ENCODE measurements around the gene ENTPD2. TPM values are rescaled to one million over a fixed set of nuclear protein-coding genes. Genes with fewer than 3 reads are reported as not detected.

Gene ENTPD2
- total RNA-seq, 2 donors from 2014 or later: 0.27 TPM; not detected in 1

DNA sequence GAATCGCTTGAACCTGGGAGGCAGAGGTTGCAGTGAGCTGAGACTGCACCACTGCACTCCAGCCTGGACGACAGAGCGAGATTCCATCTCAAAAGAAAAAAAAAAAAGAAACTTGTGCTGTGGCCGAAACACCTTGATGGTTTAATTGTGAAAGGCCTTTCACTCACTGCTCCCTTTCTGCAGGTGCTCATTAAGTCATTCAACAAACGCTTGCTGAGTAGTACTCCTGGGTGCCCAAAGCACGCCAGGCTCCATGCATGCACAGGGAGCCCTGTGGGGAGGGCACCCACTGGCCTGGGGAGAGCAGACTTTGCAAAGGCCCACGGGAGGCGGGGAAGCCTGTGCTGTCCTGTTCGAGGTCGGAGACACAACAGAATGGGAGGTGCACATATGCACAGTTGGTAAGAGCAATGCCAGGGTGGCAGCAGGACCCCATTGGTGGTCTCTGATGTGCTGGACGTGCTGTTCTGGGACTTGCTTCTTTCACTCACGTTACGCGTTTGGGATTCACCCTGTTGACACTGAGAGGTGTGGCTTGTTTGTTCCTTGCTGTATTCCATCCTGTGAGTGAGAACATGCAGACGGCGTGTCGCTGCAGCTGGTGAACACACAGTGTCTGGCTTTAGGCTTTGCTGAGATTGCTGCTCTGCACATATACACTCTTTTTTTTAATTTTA is 3.0 kb upstream of the ENTPD2 start:
- no peak for DNase-seq (ENCODE audit: low spot score in 2 of 2)
- Mint-ChIP-seq H3K9me3 (no peaks in the 10 kb centered on the region), H3K27ac (no peak overlapping the region), H3K36me3 (no peaks in the 10 kb centered on the region)
- no peak for ATAC-seq

DNA sequence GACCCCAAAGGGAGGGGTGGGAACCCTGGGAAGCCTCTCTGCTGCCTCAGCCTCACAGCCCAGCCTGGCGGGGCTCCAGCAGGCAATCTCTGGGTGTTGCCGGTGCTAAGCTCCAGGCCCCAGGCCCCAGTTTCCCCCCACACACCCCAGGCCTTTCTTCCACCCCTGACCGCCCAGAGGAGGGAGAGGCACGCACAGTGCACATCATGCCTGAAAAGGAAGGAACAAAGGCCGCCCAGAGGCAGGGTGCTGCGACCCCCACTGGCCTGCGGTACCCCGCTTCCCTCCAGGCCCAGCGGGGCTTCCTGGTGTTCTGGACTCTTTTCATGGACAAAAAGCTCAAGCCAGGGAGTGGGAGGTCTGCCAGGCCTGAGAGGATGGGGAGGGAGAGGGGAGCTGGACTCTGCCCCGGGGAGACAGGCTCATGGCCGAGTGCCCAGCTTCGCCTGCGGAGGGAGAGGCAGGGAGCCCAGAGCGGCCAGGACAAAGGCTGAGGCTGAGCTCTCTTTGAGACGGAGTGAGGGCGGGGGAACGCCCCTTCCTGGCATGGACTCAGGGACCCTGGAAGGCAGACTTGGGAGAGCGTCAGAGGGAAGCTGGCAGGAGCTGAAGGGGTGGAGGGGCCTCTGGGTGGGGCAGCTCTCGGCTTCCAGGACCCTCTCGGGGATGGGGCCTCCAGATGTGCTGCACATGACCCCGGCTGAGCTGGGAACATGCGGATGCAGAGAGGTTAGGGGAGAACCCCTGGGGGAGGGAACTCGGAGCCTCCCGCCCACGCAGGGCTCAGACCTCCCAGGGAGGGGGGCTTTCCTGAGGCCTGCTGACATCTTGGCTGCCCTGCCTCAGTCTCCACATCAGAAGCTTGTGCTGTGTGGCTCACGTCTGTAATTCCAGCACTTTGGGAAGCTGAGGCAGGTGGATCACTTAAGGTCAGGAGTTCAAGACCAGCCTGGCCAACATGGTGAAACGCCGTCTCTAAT is 1.8 kb upstream of the ENTPD2 start:
- no peak for DNase-seq (ENCODE audit: low spot score in 2 of 2)
- Mint-ChIP-seq H3K36me3 (no peaks in the 10 kb centered on the region), H3K9me3 (no peaks in the 10 kb centered on the region), H3K27ac (no peak overlapping the region)
- ATAC-seq: no peak

DNA sequence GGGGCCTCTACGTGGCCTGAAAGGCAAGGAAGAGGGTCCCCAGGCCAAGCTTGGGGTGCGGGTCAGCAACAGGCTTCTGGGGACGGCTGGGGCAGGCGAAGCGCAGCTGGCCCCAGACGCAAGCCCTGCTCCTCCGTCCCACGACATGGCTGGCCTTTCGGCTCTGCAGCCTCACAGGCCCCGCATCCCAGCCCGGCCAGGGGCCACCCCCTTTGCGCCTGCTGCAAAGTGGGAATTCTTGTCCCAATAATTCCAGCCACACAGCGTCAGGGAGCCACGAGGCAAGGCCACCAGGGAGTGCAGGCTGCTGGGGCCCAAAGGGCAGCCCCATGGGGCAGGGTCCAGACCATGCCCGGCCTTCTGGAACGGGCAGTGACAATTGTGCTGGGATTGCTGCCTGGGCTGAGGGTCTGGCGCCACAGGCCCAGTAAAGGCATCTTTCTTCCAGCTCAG is 1.1 kb upstream of the ENTPD2 start:
- Mint-ChIP-seq H3K27ac (no peak overlapping the region), H3K9me3 (no peaks in the 10 kb centered on the region), H3K36me3 (no peaks in the 10 kb centered on the region)
- no peak for ATAC-seq
- DNase-seq (ENCODE audit: low spot score in 2 of 2): no peak

DNA sequence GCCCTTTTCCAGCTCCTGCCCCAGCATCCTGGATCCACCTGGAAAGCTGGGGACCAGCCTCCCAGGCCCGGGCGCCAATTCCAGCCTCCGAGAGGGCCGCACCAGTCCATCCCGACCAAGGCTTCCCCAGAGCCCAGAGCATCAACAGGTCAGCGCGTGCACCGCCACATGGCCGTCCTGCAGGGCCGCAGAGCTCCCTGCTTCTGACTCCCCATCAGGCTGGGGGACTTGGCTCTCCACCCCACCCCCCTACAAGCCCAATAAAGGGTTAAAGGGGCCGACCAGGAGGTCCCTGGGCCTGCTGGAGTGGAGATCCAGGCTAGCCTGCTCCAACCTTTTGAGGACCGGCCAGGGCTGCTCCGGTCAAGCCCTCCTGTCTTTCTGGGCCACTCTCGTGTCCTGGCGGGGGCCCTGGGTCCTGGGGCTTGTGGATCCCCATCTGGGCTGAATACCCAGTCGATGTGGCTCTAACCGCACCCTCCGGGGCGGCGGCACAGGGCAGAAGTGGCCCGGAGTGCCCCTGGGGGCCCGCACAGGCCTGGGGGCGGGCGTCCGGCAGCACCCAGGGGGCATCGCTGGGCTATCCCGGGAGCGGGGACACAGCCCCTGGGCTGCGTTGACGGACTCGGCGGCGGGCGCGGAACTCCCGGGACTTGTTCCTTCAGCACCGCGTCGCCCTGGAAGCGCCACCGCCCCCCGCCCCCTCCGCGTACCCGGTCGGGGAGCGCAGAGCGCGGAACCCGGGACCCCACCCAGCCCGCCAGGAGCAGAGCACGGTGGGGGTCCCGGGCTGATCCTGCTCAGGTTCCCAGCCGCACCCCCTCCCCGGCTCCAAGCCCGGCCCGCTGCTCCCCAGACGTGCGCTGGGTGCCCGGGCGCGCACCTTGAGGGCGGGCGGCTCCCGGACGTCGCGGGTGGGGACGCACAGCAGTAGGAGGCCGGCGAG is 590 bp downstream of the ENTPD2 start:
- H3K27ac Mint-ChIP-seq: no peak overlapping the region

DNA sequence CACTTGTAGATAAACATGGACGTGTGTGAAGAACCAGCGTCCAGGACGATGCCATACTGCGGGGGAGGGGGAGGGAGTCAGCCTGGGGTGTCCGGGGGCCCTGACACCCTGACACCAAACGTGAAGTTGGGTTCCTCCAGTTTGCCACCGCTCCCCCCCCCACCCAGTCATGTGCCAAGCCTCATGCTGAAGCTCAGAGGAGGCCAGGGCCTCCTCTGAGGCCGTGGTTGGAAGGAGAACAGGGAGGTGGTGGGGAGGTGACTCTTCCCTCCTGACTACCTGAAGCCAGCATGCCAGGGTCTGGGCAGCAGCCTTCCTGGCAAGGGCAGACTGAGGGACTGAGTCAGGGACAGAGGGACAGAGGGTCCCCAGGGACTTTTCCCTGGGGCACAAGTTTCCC is 1.6 kb downstream of the ENTPD2 start:
- no peaks in the 10 kb centered on the region for H3K9me3 Mint-ChIP-seq
- H3K36me3 Mint-ChIP-seq: no peaks in the 10 kb centered on the region
- H3K27ac Mint-ChIP-seq: no peak overlapping the region
- no peak for ATAC-seq
- no peak for DNase-seq (ENCODE audit: low spot score in 2 of 2)

More for the DNA sequence above, 590 bp downstream of the ENTPD2 start:
- ATAC-seq (no peak), DNase-seq (ENCODE audit: low spot score in 2 of 2) (no peak)
- no peaks in the 10 kb centered on the region for H3K9me3 Mint-ChIP-seq
- H3K36me3 Mint-ChIP-seq: no peaks in the 10 kb centered on the region

DNA sequence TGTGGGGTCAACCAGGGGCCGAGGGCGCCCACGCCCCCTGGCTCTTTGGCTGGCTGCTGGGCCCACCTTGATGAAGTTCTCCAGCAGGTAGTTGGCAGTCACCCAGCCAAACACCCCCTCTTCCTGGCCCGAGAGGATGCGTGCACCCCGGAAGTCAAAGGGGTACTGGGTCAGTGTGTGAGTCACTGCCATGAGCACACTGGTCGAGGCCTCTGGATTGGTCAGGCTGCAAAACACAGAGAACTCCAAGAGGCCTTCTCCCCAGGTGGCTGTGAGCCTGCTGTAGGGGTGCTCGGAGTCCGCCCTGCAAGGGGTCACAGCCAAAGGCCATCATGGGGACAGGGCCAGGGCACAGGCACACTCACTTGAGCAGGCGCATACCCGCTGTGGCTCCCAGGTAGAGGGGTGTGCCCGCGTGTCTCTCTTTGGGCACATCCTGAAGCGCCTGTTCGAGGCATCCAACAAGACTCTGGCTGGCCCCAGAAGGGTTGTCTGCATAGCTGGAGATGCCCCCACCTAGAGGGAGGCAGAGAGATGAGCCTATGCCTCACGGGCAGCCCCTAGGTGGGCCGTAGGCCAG is 2.6 kb downstream of the ENTPD2 start:
- Mint-ChIP-seq H3K9me3 (no peaks in the 10 kb centered on the region), H3K27ac (no peak overlapping the region), H3K36me3 (no peaks in the 10 kb centered on the region)
- DNase-seq (ENCODE audit: low spot score in 2 of 2) (no peak), ATAC-seq (no peak)

DNA sequence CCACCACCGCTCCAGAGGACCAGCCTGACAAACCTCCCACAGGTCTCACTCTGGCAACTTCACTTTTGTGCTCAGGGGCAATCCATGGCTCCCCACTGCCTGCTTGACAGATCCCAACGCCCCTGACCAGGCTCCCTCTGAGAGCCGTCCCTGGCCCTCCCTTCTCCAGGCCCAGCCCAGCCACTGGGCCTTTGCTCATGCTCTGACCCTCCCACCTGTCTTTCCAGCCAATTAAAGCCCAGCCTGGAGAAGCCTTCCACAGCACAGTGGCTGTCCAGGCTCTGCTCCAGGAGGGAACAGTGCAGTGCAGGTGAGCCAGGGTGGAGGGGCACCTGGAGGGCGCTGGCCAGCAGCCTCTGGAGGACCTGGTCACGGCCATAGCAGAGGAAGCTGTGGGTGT is 3.3 kb downstream of the ENTPD2 start:
- H3K36me3 Mint-ChIP-seq: no peaks in the 10 kb centered on the region
- no peak overlapping the region for H3K27ac Mint-ChIP-seq
- DNase-seq (ENCODE audit: low spot score in 2 of 2) (no peak), ATAC-seq (no peak)
- H3K9me3 Mint-ChIP-seq: no peaks in the 10 kb centered on the region

DNA sequence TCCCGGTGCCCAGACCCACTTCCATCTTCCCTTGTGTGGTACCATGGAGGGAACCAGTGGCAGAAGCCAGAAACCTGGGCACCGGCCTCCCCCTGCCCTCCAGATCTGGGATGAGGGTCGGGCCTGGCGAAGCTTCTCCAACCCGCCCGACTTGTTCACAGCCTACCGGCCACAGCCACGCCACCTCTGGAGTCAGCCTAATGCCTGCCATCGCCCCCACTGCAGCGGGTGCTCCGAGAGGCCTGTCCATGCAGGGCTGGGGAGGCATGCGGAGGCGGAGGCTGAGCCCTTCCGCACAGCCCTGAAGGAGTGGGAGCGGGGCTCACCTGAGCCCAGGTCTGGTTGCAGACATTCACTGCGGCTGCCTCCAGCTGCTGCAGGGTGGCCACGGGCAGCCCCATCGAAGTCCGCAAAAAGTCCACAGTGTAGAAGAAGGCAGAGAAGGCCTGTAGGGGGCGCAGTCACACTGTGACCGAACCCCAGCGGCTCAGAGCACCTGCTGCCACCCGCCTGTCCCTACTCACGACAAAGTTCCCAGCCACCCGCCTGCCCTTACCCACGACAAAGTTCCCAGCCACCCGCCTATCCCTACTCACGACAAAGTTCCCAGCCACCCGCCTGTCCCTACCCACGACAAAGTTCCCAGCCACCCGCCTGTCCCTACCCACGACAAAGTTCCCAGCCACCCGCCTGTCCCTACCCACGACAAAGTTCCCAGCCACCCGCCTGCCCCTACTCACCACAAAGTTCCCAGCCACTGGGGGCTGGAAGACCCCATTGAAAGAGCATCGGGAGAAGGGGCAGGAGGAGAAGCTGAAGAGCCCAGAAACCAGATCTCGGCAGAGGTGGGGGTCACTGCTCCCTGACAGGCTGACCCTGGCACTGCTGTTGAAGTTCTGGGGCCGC is 4.1 kb downstream of the ENTPD2 start:
- H3K27ac Mint-ChIP-seq: no peak overlapping the region
- DNase-seq (ENCODE audit: low spot score in 2 of 2): peak in 1 of 2 donors; percentile 82
- ATAC-seq: peak; percentile 46 to 56
- H3K9me3 Mint-ChIP-seq: no peaks in the 10 kb centered on the region
- no peaks in the 10 kb centered on the region for H3K36me3 Mint-ChIP-seq

DNA sequence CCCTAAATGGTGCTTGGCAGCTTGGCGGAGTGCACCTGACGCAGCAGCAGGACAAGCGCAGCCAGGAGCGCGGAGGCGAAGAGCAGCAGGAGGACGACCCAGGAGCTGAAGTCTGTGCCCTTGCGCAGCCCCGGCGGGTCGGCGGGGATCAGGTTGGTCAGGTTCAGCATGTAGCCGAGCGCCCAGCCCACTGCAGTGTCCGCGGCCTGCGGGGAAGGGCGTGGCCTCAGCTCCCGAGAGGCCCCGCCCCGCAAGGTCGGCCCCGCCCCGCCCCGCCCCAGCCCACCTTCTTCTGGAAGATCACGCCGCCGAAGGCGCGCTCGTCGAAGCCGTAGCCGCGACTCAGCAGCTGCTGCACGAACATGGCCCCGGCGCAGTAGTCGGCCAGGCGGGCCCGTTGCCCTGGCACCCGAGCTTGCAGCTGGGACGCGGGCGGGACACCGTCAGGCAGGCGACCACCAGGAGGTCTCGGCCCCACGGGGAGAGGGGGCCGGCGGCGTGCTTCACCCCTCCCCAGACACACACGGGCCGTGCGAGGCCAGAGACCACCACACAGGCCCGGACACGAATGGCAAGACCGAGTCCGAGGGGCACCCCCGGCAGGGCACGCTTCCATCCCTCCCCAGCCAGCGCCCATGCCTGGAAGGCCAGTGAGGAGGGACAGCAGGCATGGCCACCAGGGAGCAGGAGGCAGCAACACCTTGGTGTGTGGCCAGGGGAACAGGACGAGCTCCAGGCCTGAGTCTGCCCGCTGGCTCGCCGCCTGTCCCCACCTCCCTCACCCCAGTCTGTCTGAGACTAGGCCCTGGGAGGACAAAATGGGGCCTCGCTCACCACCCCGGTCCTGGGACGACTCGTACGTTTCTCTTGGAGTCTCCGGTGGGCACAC is 5.0 kb downstream of the ENTPD2 start:
- H3K27ac Mint-ChIP-seq: no peak overlapping the region

DNA sequence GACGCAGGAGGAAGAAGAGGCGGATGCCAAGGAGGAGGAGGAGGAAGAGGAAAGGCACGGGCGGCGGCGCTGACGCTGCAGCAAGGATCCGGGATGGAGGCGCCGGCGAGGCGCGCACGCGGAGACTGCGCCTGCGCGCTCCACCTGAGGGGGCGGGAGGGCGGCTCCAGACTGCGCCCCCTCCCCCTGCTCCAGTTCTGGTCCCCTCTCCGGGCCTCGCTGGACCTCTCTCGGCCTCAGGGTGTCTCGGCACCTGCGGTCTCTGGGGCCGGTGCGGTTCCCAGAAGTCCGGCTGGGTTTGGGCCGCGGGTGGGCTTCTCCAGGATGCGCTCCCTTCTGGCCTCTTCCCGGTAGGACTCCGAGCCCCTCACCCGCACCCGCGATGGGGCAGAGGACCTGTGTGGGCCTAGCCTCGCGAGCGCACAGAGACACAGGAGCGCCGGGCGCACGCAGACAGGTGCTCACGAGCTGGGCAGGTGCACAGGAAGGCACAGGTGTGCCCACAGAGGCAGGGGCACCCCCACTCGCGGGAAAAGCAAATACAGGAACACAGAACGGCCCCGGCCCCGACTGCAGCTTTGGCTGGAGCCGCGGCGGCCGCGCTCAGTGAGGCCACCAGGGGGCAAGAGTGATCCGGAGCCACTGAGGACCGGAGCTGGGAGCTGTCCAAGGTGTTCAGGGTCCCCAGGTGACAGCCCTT is 7.6 kb downstream of the ENTPD2 start, which contains the start of gene NPDC1:
NPDC1 (minus strand) TSS at position 90 of the 700 bp plus-strand sequence. CDS start 188 bp downstream, outside the sequence.
- peak; percentile 77 to 91 for DNase-seq (ENCODE audit: low spot score in 2 of 2)
- Mint-ChIP-seq H3K27ac (no peak within 1 kb of the TSS), H3K9me3 (no peaks in the 10 kb centered on the region), H3K36me3 (no peaks in the 10 kb centered on the region)
- ATAC-seq: peak; percentile 75 to 77

More for the DNA sequence above, 5.0 kb downstream of the ENTPD2 start:
- Mint-ChIP-seq H3K9me3 (no peaks in the 10 kb centered on the region), H3K36me3 (no peaks in the 10 kb centered on the region)
- DNase-seq (ENCODE audit: low spot score in 2 of 2) (no peak), ATAC-seq (no peak)

DNA sequence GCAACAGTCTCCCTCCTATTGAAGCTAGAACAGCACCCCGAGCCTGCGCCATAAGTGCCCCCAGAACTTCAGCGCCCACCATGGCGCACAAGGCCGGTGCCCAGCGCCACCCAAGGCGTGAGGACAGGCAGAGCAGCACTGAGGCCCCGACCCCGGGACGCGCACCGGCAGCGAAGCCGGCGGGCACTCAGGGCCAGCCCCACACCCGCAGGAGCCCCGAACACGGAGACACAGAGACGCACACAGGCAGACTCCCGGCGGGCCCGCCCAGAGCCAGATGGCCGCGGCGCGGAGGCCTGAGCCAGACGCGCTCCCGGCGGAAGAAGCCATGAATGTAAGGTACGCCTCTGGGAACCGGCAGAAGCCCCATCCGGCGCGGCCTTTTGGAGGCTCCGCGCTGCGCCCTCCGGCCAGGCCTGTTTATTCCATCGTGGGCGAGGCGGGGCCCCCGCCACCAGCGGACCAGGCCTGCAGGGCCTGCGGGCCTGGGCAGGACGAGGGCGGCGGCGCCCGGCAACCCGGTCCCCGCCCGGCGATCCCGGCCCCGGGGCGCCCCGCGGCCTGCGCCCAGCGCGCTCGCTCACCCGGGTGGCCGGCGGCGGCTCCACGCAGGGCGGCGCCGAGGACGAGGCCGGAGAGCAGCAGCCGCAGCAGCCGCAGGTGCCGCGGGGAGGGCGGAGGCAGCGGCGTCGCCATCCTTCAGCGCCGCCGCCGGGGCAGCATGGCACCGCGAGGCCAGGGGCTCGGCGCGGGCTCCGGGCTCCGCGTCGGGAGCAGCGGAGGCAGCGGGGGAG is 8.4 kb downstream of the ENTPD2 start:
- H3K9me3 Mint-ChIP-seq: no peaks in the 10 kb centered on the region
- no peak overlapping the region for H3K27ac Mint-ChIP-seq
- DNase-seq (ENCODE audit: low spot score in 2 of 2): no peak
- peak; percentile 31 to 34 for ATAC-seq
- no peaks in the 10 kb centered on the region for H3K36me3 Mint-ChIP-seq

DNA sequence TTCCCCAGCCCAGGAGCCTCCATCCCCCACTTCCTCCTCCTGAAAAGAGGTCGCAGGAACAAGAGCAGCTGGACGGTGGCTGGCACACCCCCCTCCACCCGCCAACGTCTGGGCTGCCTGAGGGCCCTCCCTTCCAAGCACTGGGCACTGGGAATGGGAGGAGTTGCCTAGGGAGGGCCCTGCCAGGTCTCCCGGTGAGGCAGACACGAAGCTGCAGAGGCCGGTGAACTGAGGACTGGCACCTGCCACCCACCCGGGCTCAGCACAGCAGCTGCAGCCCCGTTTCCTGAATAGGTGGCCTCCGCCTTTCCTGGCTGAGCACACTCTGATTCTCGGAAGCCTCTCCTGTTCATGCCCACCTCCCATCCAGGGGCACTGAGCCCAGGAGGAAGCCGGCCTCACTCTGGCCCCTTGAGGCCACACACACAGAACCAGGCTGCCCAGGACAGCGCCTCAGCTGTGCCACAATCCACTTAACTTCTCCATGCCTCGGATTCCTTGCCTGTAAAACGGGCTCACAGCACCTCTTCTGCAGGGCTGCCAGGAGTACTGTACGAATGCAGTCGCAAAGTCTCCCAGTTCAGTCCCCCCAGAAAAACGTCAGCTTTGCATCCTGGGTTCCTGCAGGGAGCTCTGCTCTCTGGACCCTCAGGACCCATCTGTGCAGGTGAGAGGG is 9.2 kb downstream of the ENTPD2 start:
- no peaks in the 10 kb centered on the region for H3K36me3 Mint-ChIP-seq
- H3K9me3 Mint-ChIP-seq: no peaks in the 10 kb centered on the region
- ATAC-seq (no peak), DNase-seq (ENCODE audit: low spot score in 2 of 2) (no peak)
- no peak overlapping the region for H3K27ac Mint-ChIP-seq

DNA sequence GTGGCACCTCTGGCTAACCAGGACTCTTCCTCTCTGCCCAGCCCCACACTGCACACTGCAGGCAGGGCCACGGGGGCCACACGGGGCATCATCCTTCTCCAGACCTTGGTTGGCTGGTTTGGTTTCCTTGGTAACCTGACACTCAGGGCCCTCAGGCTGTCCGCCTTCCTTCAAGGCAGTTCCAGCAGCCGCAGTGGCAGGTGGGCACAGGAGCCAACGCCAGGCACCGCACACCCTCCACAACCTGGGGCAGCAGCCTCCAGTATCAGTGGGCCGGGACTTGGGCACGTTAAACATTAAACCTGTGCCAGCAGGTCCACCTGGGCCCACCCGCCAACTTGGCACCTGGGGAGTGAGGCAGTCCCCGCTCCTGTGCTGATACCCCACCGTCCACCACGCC is 9.8 kb downstream of the ENTPD2 start:
- H3K27ac Mint-ChIP-seq: no peak overlapping the region

More for the DNA sequence above, 9.8 kb downstream of the ENTPD2 start:
- no peak for ATAC-seq
- Mint-ChIP-seq H3K9me3 (no peaks in the 10 kb centered on the region), H3K36me3 (no peaks in the 10 kb centered on the region)
- DNase-seq (ENCODE audit: low spot score in 2 of 2): no peak
